Measurements from ENCODE around the gene EEF1AKMT1.

DNA sequence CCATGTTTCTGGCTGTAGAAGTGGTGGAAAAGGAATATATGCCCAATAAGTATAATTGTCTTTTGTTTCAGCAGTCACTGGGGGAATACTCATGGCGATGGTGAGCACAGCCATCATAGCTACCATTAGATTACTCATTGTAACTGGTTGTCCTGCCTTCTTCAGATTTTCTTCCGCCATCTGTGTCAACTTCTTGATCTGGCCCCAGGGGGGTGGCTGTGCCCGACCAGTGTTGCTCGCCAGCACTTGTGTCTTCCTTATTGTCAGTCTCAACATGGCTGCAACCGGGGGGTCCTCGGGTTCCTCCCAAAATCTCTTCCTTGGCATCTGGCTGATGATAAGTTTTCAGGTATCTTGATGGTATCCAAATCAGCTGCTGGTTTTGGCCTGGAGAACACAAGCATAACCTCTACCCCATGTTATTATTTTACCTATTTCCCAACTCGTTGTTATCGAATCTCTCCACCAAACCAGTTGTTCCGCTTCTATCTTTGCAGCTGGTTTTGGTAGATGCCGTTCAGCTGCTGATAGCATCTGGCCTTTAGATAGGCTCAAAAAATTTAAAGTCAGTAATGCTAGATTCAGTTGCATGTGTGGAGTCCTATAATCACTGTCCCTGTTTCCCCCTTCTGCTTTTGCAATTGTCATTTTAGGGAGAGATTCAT is 93.2 kb downstream of the EEF1AKMT1 start:
- TF ChIP-seq ESRRG (CRISPR knock-in tag; IDR thresholded peaks at IDR 0.05) (no peak), ZFP3 (CRISPR knock-in tag; IDR thresholded peaks at IDR 0.05) (no peak), PATZ1 (CRISPR knock-in tag; IDR thresholded peaks at IDR 0.05; ENCODE audit: borderline replicate concordance) (no peak), CSDC2 (CRISPR knock-in tag; IDR thresholded peaks at IDR 0.05) (no peak), SNAI2 (CRISPR knock-in tag; IDR thresholded peaks at IDR 0.05) (no peak), ZNF8 (CRISPR knock-in tag; IDR thresholded peaks at IDR 0.05) (no peak), OSR1 (CRISPR knock-in tag; IDR thresholded peaks at IDR 0.05) (no peak), ZNF565 (CRISPR knock-in tag; conservative IDR thresholded peaks at IDR 0.05; ENCODE audit: low read depth) (no peak), ZFP30 (CRISPR knock-in tag; IDR thresholded peaks at IDR 0.05) (no peak), PPARA (CRISPR knock-in tag; IDR thresholded peaks at IDR 0.05; ENCODE audit: borderline replicate concordance) (no peak), BACH2 (CRISPR knock-in tag; IDR thresholded peaks at IDR 0.05; ENCODE audit: borderline replicate concordance) (no peak)
- TF ChIP-seq, protein P1, sequence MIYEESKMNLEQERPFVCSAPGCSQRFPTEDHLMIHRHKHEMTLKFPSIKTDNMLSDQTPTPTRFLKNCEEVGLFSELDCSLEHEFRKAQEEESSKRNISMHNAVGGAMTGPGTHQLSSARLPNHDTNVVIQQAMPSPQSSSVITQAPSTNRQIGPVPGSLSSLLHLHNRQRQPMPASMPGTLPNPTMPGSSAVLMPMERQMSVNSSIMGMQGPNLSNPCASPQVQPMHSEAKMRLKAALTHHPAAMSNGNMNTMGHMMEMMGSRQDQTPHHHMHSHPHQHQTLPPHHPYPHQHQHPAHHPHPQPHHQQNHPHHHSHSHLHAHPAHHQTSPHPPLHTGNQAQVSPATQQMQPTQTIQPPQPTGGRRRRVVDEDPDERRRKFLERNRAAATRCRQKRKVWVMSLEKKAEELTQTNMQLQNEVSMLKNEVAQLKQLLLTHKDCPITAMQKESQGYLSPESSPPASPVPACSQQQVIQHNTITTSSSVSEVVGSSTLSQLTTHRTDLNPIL (CRISPR knock-in tag; IDR thresholded peaks at IDR 0.05; ENCODE audit: low read depth): no peak
- TF ChIP-seq, protein P2, sequence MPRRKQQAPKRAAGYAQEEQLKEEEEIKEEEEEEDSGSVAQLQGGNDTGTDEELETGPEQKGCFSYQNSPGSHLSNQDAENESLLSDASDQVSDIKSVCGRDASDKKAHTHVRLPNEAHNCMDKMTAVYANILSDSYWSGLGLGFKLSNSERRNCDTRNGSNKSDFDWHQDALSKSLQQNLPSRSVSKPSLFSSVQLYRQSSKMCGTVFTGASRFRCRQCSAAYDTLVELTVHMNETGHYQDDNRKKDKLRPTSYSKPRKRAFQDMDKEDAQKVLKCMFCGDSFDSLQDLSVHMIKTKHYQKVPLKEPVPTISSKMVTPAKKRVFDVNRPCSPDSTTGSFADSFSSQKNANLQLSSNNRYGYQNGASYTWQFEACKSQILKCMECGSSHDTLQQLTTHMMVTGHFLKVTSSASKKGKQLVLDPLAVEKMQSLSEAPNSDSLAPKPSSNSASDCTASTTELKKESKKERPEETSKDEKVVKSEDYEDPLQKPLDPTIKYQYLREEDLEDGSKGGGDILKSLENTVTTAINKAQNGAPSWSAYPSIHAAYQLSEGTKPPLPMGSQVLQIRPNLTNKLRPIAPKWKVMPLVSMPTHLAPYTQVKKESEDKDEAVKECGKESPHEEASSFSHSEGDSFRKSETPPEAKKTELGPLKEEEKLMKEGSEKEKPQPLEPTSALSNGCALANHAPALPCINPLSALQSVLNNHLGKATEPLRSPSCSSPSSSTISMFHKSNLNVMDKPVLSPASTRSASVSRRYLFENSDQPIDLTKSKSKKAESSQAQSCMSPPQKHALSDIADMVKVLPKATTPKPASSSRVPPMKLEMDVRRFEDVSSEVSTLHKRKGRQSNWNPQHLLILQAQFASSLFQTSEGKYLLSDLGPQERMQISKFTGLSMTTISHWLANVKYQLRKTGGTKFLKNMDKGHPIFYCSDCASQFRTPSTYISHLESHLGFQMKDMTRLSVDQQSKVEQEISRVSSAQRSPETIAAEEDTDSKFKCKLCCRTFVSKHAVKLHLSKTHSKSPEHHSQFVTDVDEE (CRISPR knock-in tag; IDR thresholded peaks at IDR 0.05): no peak

All from SK-N-SH treated with all-trans-retinoic acid at 6 μM for 48 hours (cell line).